Endodermal cell (in vitro differentiated cells): ENCODE data around the gene SCUBE2. TPM values are rescaled to one million over a fixed set of nuclear protein-coding genes. Genes with fewer than 3 reads are reported as not detected.

Experiments
- DNase-seq: peaks from one replicate; pipeline ENCODE4 v3.0.0-alpha.2; 2017
- H3K27ac ChIP-seq: 2 replicates; pipeline ENCODE4 v1.5.1; 2013; ENCODE audit warnings: mild to moderate bottlenecking, low read depth, low read length, moderate library complexity
- H3K27me3 ChIP-seq: 2 replicates; pipeline ENCODE4 v1.6.1; 2013; ENCODE audit warnings: mild to moderate bottlenecking, low read length, moderate library complexity; ENCODE audit not compliant: insufficient read depth, control insufficient read depth, poor library complexity, severe bottlenecking
- H3K36me3 ChIP-seq: 2 replicates; pipeline ENCODE4 v1.7.0; 2013; ENCODE audit warnings: mild to moderate bottlenecking, low read length, moderate library complexity; ENCODE audit not compliant: control insufficient read depth, insufficient read depth
- H3K4me1 ChIP-seq: one replicate; pipeline ENCODE4 v1.7.0; 2013; ENCODE audit warnings: low read length; ENCODE audit not compliant: control insufficient read depth, insufficient read depth
- H3K4me3 ChIP-seq: 2 replicates; pipeline ENCODE4 v1.5.1; 2013; ENCODE audit warnings: mild to moderate bottlenecking, low read length, moderate library complexity
- H3K9ac ChIP-seq: 2 replicates; pipeline ENCODE4 v1.6.1; 2013; ENCODE audit warnings: mild to moderate bottlenecking, low read length, moderate library complexity; ENCODE audit not compliant: poor library complexity, severe bottlenecking; ENCODE audit errors: extremely low read depth
- H3K9me3 ChIP-seq: 2 replicates; pipeline ENCODE4 v1.6.1; 2013; ENCODE audit warnings: mild to moderate bottlenecking, low read length, moderate library complexity; ENCODE audit not compliant: control insufficient read depth
- H3K27ac Mint-ChIP-seq: 2 replicates; pipeline ENCODE4 v1.8.0; 2020; ENCODE audit warnings: mixed read lengths
- H3K27me3 Mint-ChIP-seq: 2 replicates; pipeline ENCODE4 v1.8.0; 2021; ENCODE audit warnings: mild to moderate bottlenecking, mixed read lengths; ENCODE audit not compliant: insufficient read depth
- H3K36me3 Mint-ChIP-seq: 2 replicates; pipeline ENCODE4 v1.8.0; 2020; ENCODE audit warnings: low read depth, mixed read lengths
- H3K4me1 Mint-ChIP-seq: 2 replicates; pipeline ENCODE4 v1.8.0; 2020; ENCODE audit warnings: mixed read lengths
- H3K4me3 Mint-ChIP-seq: 2 replicates; pipeline ENCODE4 v1.8.0; 2020; ENCODE audit warnings: mild to moderate bottlenecking, moderate library complexity, mixed read lengths
- H3K9me3 Mint-ChIP-seq: 2 replicates; pipeline ENCODE4 v1.8.0; 2020; ENCODE audit warnings: mild to moderate bottlenecking, mixed read lengths
- WGBS, 2 experiments: methylation state at CpG; one replicate each; pipeline versions ENCODE4 v1.1.5 to v1.1.7; 2013; ENCODE audit warnings: missing lambda C conversion rate in 2 of 2, mixed read lengths in 1 of 2; ENCODE audit not compliant: insufficient coverage in 1 of 2, insufficient read length in 1 of 2; 5-methylcytosine and 5-hydroxymethylcytosine counted together
- total RNA-seq, 2 donors: library from RNA; stranded (reverse); fragmentation: NEBNext Ultra II Directional in 1 of 2; extraction: Animal tissue kit (Norgen Biotek cat#: 25700) in 1 of 2; gene quantifications; 2 replicates in 1 of 2; 3 replicates in 1 of 2; pipeline ENCODE4 v1.2.1, GENCODE V29; 2021
- TF ChIP-seq, protein P1 (sequence below): fragments of 200-600 bp; sonication (generic); conservative IDR thresholded peaks from 2 replicates; pipeline ENCODE4 v1.5.0; 2021; ENCODE audit warnings: antibody characterized with exemption, mild to moderate bottlenecking

SCUBE2 gene
- total RNA-seq, 2 donors from 2014 or later: 1.5 to 2.0 TPM

DNA sequence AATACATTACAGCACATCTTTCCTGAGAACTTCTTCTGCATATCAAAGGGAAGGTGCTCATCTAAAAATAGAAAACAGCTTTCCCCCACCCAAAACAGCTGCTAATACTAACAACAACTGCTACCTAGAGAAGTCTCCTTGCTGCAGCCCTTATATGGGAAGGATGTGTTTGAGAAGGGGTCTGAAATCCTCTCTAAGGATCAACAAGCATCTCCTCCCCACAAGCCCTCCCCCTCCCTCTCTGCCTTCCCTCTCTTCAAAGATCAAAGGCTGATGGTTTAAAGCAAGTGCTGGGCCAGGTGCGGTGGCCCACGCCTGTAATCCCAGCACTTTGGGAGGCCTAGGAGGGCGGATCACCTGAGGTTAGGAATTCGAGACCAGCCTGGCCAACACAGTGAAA is 33.5 kb downstream of the SCUBE2 start:
- TF ChIP-seq, protein P1, sequence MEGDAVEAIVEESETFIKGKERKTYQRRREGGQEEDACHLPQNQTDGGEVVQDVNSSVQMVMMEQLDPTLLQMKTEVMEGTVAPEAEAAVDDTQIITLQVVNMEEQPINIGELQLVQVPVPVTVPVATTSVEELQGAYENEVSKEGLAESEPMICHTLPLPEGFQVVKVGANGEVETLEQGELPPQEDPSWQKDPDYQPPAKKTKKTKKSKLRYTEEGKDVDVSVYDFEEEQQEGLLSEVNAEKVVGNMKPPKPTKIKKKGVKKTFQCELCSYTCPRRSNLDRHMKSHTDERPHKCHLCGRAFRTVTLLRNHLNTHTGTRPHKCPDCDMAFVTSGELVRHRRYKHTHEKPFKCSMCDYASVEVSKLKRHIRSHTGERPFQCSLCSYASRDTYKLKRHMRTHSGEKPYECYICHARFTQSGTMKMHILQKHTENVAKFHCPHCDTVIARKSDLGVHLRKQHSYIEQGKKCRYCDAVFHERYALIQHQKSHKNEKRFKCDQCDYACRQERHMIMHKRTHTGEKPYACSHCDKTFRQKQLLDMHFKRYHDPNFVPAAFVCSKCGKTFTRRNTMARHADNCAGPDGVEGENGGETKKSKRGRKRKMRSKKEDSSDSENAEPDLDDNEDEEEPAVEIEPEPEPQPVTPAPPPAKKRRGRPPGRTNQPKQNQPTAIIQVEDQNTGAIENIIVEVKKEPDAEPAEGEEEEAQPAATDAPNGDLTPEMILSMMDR: no peak
- H3K36me3 ChIP-seq: no peaks in the 10 kb centered on the region
- DNase-seq: peak; percentile 57

DNA sequence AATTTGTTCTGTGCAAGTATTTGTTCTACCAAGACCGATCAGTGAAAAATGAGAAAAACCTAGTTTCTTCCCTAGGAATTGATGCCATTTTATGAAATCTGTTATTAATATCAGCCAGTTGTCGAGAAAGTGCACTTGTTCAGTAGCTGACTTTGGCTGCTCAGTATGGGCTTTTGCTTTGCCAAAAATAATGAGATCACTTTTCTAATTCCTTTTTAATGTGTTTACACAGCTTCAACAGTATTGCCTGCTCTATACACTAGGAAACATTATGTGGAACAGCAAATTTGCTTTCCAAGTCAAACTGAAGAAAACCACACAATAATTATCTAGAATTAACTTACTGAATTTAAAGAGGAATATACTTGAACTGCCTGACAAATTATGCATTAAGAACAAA is 34.4 kb downstream of the SCUBE2 start:
- no peak overlapping the region for H3K27ac Mint-ChIP-seq
- no peak overlapping the region for H3K9ac ChIP-seq
- H3K4me1 Mint-ChIP-seq: peaks cover 15% of the 10 kb centered on the region
- H3K9me3 Mint-ChIP-seq: no peaks in the 10 kb centered on the region
- no peaks in the 10 kb centered on the region for H3K27me3 ChIP-seq
- TF ChIP-seq, protein P1: no peak
- H3K4me1 ChIP-seq: peaks cover 24% of the 10 kb centered on the region
- H3K36me3 Mint-ChIP-seq: no peaks in the 10 kb centered on the region
- H3K9me3 ChIP-seq: no peaks in the 10 kb centered on the region
- DNase-seq: no peak
- H3K36me3 ChIP-seq: no peaks in the 10 kb centered on the region
- no peak overlapping the region for H3K4me3 Mint-ChIP-seq
- no peaks in the 10 kb centered on the region for H3K27me3 Mint-ChIP-seq
- 98 to 100% methylated on average over 2 of the region's 2 CpGs for WGBS, 2 experiments
- no peak overlapping the region for H3K27ac ChIP-seq
- H3K4me3 ChIP-seq: no peak overlapping the region

More for the DNA sequence above, 33.5 kb downstream of the SCUBE2 start:
- H3K27ac Mint-ChIP-seq: no peak overlapping the region
- H3K9me3 Mint-ChIP-seq: no peaks in the 10 kb centered on the region
- Histone ChIP-seq H3K27me3 (no peaks in the 10 kb centered on the region), H3K9ac (no peak overlapping the region), H3K27ac (no peak overlapping the region), H3K9me3 (no peaks in the 10 kb centered on the region), H3K4me3 (no peak overlapping the region), H3K4me1 (peaks cover 24% of the 10 kb centered on the region)
- peaks cover 15% of the 10 kb centered on the region for H3K4me1 Mint-ChIP-seq
- no peak overlapping the region for H3K4me3 Mint-ChIP-seq
- H3K27me3 Mint-ChIP-seq: no peaks in the 10 kb centered on the region
- WGBS, 2 experiments: 85 to 87% methylated on average over 4 of the region's 4 CpGs
- H3K36me3 Mint-ChIP-seq: no peaks in the 10 kb centered on the region

DNA sequence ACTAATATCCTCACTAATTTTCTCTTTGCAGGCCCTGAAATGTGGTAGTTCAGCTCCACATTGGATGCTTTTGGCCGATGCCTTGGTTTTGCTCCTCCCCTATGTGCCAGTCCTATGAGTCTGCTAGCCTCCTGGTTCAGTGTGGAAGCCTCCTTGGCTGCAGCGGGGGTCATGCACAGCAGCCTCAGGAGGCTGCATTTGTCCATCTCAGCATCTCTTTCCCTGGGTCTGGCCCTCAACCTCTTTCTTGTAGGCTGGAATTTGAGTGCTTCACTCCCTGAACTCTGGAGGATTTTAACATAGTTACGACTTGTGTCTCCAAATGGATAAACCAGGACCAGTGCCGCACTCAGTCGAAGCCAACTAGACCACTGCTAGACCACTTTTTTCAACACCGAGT is 34.9 kb downstream of the SCUBE2 start:
- peaks cover 15% of the 10 kb centered on the region for H3K4me1 Mint-ChIP-seq
- H3K27me3 Mint-ChIP-seq: no peaks in the 10 kb centered on the region
- H3K27ac ChIP-seq: no peak overlapping the region
- peaks cover 24% of the 10 kb centered on the region for H3K4me1 ChIP-seq
- H3K9ac ChIP-seq: no peak overlapping the region
- H3K9me3 Mint-ChIP-seq: no peaks in the 10 kb centered on the region
- no peak overlapping the region for H3K4me3 Mint-ChIP-seq
- H3K36me3 ChIP-seq: no peaks in the 10 kb centered on the region
- no peak for DNase-seq
- H3K27ac Mint-ChIP-seq: no peak overlapping the region
- no peaks in the 10 kb centered on the region for H3K27me3 ChIP-seq
- no peaks in the 10 kb centered on the region for H3K36me3 Mint-ChIP-seq
- TF ChIP-seq, protein P1: no peak
- WGBS, 2 experiments: 89 to 96% methylated on average over 3 to 6 of the region's 6 CpGs
- H3K9me3 ChIP-seq: no peaks in the 10 kb centered on the region
- no peak overlapping the region for H3K4me3 ChIP-seq
